Activated naive CD4-positive, alpha-beta T cell treated with anti-CD3 and anti-CD28 coated beads, Interleukin-2, amount 50 U/mL, for 16 hours (primary cell): ENCODE results near the gene MSX2.
"Not testable (repeated sequence)": the region's sequence is repeated elsewhere in the genome, so short reads cannot be mapped to it uniquely, and the experiment has no call there.

Experiments used
- DNase-seq: peaks from one replicate; pipeline ENCODE4 v3.0.0-alpha.2; 2020

Gene MSX2

GRCh38 chr5:174733836-174734235, 9.5 kb downstream of the MSX2 start:
- no peak for DNase-seq

GRCh38 chr5:174734571-174735497, 10.5 kb downstream of the MSX2 start:
- DNase-seq: no peak

DNA sequence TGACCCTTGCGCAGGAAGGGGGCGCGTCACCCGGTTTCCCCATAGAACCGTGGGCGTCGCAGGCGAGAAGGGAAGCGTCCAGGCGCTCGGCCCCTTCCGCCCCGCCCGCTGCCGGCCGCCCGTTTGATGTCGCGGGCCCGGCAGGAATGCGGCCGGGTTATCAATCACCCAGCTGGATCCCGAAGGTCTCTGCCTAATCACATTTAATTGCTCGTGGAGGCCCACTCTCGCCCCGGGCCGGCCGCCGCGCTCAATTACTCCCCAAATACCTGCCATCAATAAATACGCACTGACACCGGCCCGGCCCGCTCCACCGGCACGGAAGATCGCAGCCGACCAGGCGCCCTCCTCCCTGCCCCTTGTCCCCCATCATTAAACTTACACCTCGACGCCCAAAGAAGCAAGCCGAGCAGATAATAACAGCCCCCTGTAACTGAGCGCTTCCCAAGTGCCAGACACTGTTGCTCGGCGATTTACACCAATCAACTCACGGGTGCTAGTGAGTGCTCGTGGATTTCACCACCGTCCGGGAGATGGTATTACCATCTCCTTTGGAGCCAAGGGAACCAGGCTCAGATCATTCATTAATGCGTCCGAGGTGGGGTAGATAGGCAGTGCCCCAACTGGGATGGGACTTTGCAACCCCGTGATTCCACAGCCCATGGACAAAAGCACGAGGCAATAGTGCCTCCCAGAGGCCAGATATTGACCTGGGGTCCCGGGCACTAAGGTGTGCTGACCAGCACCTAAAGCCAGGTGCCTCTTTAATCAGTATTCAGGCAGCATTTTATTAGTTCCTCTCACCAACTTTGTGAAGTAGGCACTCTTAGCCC, 11.3 kb downstream of the MSX2 start:
- DNase-seq: no peak

- DNase-seq: no peak
These were observed 11.9 kb downstream of the MSX2 start for GRCh38 chr5:174736331-174736721.

- DNase-seq: no peak
These were observed 12.4 kb downstream of the MSX2 start for GRCh38 chr5:174736777-174737176.

DNA sequence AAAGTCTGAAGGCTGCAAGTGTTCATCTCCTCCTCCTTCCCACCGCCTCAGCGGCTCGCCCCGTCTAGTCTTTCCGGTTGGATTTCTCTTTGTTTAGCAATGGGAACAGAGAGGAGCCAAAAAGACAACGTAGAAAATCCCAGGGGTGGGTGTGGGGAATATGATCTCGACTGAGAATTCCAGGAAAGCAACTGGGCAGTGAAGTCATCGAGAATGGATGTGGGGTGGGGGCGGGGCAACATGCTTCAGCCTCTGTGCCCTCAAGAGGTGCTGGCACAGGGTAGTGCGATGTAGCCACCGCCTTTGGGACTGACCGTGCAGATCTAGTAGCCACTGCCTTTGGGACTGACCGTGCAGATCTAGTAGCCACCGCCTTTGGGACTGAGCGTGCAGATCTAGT, 12.9 kb downstream of the MSX2 start:
- no peak for DNase-seq

DNA sequence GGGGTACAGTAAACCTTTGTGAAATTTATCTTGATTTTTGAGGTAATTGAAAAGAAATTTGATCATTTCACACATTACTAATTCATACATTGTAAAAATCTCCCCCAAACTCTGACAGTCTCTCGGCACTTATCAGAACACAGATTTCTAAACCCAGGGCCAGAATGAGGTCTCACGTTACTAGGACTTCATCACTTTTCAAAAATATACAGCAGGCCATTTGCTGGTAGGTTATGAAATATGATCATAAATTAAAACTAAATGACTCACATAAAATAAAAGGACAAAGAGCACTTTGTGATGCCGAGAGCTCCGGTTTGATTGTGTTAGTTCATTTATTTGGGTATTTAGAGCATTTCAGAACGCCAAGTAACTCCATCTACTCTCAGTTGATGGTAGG, 17.0 kb downstream of the MSX2 start:
- DNase-seq: no peak

GRCh38 chr5:174744896-174745295, 20.5 kb downstream of the MSX2 start:
- DNase-seq: no peak

DNA sequence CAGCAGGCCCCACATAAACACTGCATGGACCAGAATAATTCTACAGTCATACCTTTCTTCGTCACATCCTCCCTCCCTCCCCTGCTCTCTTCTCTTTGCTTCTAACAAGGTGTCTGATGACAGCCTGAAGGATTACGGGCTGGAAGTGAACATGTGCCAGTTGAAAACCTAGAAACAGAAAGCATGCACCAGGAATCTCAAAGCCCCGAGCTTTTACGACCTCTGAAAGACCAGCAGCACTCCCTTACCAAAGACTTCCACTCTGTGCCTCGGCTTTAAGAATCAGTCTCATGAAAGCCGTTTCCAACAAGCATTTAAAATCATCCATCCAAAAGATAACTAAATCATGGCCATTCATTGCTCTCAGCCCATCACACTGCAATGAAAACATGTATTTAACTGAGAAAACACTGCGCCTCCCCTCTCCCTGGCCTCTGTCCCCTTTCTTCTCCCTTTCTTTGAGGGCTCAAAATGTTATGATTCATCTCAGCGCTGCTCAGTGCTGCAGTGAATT, 21.3 kb downstream of the MSX2 start:
- no peak for DNase-seq

- no peak for DNase-seq
These were observed 26.3 kb downstream of the MSX2 start for GRCh38 chr5:174750711-174751110.

DNA sequence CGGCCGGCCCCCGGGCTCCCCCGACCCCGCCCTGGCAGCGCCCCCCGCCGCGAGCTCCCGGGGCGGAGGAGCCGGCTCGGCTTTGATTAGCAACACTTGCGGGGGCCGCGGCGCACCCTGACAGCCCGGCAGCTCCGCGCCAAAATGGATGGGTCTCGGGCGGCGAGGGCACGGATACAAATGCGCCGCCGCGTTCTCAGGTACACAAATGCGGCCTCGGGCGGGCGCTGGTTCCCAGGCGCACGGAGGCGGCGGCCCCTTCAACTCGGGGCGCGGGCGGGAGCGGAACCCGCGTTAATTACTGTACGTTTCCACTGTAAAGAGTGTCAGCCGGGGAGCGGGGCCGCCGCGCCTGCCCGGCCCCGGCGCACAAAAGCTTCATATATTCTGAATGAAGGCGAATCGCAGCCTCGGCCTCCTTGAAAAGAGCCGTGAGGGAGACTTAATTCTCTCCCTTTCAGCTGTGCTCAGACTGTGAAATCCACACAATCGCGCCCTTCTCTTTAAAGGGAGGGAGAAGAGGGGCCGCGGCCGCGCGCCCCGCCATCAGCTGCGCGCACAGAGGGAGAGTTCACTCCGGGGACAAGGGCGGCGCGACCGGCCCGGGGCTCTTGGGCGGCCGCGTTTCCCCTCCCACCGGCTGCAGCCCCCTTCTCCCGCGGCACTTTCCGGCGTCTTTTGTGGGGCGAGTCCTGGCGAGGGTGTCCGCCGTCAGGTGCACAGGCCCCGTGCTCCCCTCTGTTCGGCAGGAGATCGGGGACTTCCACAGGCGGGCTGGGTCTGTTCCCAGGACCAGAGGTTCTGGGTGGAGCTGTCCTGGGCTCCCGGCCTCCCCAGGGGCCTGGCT, 27.0 kb downstream of the MSX2 start:
- DNase-seq: no peak

GRCh38 chr5:174752121-174752520, 27.7 kb downstream of the MSX2 start:
- no peak for DNase-seq

DNA sequence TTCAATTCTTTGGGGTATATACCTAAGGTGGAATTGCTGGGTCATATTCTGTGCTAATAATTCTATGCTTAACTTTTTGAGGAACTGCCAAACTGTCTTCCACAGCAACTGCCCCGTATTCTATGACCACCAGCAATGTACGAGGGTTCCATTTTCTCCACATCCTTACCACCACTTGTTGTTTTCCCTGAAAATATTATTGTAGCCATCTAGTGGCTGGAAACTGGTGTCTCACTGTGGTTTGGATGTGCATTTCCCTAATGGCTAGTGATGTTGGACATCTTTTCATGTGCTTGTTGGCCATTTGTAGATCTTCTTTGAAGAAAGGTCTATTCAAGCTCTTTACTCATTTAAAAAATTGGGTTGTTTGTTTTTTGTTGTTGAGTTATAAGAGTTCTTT, 30.7 kb downstream of the MSX2 start:
- no peak for DNase-seq

- no peak for DNase-seq
These were observed 34.7 kb downstream of the MSX2 start for GRCh38 chr5:174759091-174759490.

DNA sequence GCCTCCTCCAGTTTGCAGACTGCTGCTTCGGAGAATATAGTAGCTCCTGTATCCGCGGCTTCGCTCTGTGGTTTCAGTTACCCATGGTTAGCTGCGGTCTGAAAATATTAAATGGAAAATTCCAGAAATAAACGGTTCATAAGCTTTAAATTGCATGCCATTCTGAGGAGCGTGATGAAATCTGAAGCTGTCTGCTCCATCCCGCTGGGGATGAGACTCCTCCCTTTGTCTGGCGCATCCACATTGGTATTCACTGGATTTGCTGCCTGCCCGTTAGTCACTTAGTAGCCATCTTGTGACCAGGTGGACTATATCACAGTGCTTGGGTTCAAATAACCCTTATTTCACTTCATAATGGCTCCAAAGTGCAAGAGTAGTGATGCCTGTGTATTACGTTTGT, 36.3 kb downstream of the MSX2 start:
- no peak for DNase-seq

DNA sequence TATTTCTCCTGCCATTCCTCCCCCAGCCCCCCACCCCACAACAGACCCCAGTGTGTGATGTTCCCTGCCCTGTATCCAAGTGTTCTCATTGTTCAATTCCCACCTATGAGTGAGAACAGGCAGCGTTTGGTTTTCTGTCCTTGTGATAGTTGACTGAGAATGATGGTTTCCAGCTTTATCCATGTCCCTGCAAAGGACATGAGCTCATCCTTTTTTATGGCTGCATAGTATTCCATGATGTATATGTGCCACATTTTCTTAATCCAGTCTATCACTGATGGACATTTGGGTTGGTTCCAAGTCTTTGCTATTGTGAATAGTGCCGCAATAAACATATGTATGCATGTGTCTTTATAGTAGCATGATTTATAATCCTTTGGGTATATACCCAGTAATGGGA, 37.0 kb downstream of the MSX2 start:
- not testable (repeated sequence) for DNase-seq

- no peak for DNase-seq
These were observed 39.9 kb downstream of the MSX2 start for GRCh38 chr5:174764309-174764708.

GRCh38 chr5:174765540-174765939, 41.2 kb downstream of the MSX2 start:
- no peak for DNase-seq

DNA sequence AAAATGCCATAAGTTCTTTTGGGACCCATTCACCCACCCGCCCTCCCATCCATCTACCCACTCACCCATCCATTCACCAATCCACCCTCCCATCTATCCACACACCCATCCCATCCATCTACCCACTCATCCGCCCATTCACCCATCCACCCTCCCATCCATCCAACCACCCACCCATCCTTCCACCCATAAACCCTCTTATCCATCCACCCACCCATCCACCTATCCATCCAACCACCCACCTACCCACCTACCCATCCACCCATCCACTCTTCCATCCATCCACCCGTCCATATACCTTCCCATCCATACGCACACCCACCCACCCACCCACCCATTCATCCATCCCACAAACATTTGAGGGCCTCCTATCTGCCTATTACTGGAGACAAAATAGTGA, 43.3 kb downstream of the MSX2 start:
- DNase-seq: no peak

DNA sequence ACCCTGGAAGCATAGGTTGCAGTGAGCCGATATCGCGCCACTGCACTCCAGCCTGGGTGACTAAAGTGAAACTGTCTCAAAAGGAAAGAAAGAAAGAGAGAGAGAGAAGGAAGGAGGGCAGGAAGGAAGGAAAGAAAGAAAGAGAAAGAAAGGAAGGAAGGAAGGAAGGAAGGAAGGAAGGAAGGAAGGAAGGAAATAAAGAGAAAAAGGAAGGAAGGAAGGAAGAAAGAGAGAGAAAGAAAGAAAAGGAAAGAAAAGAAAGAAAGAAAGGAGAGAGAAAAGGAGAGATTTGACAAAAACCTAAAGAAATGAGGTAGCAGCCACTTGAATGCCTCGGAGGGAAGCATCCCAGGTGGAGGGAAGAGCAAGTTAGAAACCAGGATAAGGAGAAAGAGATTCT, 44.6 kb downstream of the MSX2 start:
- DNase-seq: no peak

- DNase-seq: no peak
These were observed 49.0 kb downstream of the MSX2 start for GRCh38 chr5:174773371-174773770.

GRCh38 chr5:174775081-174775480, 50.7 kb downstream of the MSX2 start:
- no peak for DNase-seq

GRCh38 chr5:174777111-174777510, 52.7 kb downstream of the MSX2 start:
- DNase-seq: no peak
